GM18498 (cell line): ENCODE data around the gene EVA1B.

Source experiments
- ATAC-seq: cut with Tn5 transposase; IDR thresholded peaks from one replicate; pipeline ENCODE4 v1.9.1; 2021; ENCODE audit warnings: mild to moderate bottlenecking, moderate library complexity; ENCODE audit not compliant: unreplicated experiment

Gene EVA1B

DNA sequence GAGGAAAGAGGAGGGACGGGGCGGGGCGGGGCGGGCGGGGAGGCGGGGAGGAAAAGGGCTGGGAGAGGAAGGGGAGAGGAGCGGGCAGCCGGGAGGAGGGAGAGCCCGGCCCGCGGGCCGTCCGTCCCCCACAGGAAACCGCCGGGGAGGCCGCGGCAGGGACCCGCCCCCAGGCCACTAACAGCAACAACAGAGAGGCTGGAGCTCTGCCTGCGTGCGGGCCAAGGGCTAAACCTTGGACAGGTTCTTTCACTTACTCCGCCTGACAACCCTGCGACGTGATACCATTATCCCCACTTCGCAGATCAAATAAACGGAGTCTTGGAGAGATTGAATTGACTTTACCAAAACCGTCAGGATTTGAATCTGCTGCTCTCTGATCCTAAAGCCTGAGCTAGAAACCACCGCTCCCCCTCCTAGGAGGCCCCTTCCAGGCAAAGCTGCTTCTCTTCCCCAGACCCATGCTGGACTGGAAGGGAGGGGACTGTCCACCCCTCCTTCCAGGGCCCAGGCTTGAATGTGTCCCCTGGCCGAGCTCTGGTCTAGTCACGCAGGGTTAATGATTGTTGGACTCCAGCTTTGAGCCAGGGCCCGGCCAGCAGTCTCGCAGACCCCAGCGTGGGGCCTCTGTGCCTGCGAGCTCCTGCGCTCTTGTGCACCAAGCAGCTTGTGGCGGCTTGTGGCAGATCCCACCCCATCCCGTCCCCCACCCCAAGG, at the start of gene EVA1B:
Gene EVA1B (minus strand): TSS at position 10 of the 717 bp plus-strand sequence. CDS start 608 bp downstream, outside the sequence.
- ATAC-seq: peak; percentile 57

DNA sequence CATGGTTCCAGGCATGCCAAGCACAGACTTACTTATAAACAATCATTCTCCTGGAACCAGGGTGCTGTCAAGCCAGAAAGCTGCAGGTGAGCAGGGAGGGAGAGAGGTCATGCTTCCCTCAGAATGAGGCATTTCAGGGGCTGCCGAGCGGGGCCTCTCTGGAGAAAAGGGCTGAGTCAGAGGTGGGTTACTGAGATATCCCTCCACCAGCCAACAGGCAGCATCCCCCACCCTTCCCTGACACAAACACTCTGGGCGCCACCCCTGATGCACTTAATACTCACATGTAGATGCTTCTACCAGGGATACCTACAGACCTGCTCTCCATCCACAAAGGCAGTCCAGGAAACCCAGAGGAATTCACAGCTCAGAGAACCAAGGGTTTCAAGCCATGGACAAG, 49.2 kb upstream of the EVA1B start:
- no peak for ATAC-seq

DNA sequence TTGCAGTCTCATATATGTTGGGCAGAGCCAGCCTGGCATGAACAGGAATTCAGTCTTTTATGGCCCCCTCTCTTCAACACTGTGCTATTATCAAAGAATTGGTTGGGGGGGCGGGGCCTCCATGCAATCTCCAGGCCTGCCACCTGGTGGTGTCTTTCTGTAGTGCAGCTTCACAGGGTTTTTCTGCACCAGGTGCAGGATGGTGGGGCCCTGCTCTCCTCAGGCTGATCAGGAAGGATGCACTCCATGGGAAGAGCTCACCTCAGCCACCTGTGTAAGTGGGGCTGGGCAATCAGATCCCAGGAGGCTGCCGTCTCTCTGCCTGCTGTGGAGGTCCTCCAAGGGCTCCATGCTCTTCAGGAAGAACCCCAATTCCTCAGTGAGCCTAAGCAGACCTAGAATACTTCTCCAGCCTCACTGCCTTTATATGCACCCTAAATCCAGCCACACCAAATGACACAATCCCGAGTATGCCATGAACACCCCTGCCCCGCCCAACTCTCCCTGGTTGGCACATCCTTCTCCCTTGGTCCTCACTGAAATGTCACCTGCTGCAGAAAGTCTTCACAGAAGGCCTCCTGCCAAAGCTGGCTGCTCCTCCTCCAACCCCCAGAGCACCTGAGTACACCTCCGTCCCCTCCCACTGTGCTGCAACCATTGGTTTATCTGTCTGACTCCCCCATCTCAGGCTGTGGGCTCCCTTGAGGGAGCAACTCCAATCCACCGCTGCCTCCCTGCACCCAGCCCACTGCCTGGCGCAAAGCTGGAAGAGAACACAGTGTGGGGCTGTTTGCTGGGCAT, 45.8 kb upstream of the EVA1B start:
- ATAC-seq: no peak

GRCh38 chr1:36367798-36368197, 44.4 kb upstream of the EVA1B start:
- no peak for ATAC-seq

- no peak for ATAC-seq
Observed at GRCh38 chr1:36367066-36367465, 43.6 kb upstream of the EVA1B start.

GRCh38 chr1:36366091-36366661, 42.7 kb upstream of the EVA1B start:
- ATAC-seq: no peak

DNA sequence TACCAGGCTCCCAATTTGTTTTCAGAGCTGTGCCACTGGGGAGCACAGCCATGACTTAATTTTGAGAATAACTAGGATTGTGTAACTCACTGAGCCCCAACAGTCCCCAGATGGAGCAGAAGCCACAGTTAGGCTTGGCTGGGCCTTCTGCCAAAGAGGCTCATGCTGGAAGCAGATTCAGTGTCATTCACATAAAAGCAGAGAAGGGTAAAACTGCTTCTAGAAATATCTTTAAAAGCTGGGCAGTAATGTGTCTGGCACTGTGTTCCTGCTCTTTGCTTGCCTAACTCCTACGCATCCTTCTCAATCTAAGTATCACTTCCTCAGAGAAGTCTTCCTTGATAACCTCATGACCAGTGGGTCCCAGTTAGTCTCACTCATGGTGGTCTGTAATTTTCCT, 41.9 kb upstream of the EVA1B start:
- no peak for ATAC-seq

DNA sequence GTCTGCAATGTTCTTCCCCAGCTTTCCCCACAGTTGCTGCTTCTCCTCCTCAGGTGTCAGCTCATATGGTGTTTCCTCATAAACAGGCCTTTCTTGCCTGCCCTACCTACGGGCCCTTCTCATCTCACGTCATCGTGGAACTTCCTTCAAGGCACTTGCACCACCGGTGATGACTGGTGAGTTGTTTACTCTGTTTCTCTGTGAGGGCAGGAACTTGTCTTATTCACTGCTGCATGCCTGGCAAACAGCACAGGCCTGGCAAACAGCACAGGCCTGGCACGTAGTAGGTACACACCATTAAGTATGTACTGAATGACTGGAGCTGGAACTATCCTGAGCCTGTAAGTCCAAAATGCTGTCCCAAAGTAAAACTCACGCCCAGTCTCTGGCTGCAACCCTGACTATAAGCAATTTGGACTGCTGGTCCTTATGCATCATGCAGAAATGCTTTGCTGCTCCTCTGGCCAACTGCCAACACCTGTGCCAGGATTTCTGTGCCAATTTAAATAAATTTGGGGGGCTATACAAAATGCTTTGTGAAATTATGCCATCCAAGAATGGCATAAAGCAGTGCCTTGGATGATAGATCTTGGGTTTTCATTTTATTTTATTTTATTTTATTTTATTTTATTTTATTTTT, 36.6 kb upstream of the EVA1B start:
- ATAC-seq: no peak

- ATAC-seq: no peak
Observed at GRCh38 chr1:36359383-36359782, 35.9 kb upstream of the EVA1B start.

DNA sequence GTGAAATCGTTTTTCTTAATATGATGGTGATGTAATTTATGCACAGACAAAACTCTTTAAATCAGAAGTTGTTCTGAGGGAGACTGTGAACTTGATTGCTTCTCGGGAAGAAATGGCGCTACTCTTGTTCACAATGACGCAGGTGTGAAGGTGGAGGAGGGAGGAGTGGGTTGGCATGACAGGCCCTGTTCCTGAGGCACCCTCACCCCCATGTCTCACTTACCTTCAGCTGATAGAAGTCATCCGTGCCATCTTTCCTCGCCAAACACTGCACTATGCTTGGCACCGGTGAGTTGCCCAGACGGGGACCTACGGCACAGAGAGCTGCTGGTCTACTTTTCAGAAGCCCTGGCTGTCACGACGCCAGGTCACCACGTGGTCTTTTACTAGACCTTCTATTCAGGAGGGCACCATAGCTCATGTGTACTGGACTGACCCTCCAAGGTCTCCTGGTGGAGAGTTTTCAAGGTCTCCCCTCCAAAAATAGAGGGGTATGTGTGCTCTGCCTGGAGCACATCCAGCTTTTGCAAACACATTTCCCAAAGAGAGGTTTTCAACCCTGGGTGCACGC, 35.2 kb upstream of the EVA1B start:
- no peak for ATAC-seq

DNA sequence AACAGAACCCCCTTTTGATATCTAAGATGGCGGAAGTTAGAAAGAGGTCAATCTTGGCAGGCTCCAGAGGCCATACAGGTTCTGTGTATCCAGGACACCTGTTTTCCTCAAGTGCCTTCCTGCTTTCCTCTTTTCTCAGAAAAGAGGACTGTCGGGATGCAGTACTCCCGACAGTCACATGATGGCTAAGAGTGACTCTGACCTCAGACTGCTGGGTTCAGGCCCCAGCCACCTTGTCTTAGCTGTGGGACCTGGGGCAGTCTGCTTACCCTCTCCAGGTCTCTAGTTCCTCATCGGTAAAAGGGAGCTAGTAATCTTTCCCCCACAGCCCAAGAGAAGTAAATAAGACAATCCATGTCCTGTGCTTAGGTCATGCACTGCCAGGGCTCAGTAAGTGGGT, 32.4 kb upstream of the EVA1B start:
- ATAC-seq: no peak

DNA sequence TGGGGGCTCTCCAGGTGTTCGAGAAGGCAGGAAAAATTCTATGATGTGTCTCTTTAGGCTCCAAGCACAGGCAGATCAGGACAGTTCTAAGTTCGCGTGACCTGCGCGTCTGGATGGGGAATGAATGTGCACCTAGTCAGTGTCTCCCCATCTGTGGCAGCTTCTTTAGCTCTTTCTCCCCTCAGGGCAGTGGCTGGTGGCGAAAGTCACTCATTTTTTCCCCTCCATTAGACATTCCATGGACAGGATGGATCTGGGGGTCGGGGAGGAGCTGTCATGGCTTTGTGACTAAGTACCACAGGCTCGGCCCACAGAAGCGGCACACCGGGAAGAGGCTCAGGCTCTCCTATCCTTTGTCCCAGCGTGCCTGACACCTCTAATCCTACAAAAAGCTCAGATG, 31.0 kb upstream of the EVA1B start:
- no peak for ATAC-seq

GRCh38 chr1:36352910-36353878, 29.7 kb upstream of the EVA1B start:
- ATAC-seq: no peak

DNA sequence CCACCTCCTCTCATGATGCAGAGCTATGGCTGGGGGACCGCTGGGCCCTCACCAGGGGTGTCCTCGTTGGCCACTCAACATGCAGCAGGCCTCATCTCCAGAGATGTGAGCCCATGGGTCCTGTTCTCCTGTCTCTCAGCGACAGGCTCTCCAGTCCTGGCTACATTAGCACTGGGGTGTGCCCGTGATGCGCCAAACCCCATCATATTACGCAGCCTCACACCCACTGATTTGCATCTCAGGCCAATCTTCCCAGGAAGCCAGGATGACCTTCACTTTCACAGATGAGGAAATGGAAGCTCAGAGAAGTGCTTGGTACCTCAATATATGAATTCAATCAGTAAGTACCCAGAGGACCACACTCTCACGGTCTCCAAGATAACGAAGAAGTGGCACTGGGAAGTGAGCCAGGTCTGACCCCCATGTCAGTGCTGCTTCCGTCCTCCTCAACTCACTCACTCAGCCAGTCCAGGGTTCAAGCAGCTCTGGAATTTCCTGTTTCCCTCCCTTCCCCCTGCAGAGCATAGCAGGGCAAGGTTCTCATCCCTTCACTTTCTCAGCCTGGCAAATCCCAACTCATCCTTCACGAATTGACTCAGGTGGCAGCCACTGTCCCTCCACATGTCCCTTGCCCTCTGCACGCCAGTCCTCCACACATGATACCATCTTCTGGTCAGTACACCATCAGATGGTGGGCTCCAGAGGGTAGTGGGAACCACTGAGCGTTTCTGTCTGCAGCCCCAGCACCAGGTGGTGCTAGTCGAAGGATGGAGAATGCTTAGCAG, 28.9 kb upstream of the EVA1B start:
- no peak for ATAC-seq

DNA sequence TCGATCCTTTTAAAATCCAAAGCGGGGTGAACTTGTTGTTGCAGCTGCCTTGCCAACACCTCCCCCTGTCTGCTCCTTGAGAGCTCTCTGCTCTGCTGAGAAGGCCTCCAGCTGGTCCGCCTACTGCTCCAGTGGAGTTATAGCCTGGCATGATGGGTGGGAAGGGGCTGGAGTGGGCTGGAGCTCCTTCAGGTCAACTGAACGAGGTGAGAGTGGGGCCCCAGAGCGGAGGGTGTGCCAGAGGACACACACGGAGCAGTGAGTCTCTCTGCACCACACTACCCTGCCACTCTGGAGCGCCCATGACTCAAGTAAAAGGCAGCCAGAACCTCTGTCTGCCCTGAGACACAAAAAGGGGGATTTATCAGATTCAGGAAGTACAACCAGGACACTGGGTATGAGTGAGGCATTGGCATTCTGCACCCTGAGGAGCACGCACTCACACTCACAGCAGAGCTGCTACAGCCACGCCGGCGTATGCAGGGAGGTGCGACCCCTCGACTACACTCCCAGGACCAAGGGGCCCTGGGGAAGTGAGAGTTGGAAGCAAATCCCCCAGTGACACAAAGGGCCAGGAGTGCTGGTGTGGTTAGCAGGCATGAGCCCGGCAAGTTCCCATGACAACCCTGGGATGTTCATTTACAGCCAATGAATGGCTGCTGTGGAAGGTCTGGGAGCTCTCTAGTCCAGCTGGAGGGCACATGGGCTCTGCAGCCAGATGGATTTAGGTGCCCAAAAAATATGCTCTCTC, 28.0 kb upstream of the EVA1B start:
- no peak for ATAC-seq

- ATAC-seq: no peak
Observed at GRCh38 chr1:36350659-36351226, 27.3 kb upstream of the EVA1B start.

GRCh38 chr1:36349839-36350238, 26.4 kb upstream of the EVA1B start:
- no peak for ATAC-seq

DNA sequence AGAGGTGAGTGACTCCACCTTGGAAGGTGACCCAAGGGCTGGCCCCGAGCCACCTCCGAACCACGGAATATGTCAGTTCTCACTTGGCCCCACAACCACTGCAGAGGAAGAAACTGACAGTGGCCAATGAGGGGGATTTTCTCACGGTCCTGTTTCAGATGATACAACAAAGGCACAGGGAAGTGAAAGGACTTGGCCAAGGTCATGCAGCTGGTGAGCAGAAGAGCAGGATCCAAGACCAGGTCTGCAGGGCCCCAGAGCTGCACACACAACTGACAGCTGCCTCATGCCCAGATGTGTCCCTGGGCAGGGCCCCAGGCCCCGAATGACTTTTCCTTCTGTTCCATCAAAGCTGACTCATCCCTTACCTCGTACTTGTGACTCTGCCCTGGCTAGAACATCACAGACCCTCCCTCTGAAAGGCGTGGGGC, 25.8 kb upstream of the EVA1B start:
- ATAC-seq: peak; percentile 62
